Left ventricle myocardium inferior (tissue), 1 donor: ENCODE data around the gene SOD1. TPM values are rescaled to one million over a fixed set of nuclear protein-coding genes. Genes with fewer than 3 reads are reported as not detected.

Experiments used
- DNase-seq: peaks from one replicate; pipeline ENCODE4 v3.0.0-alpha.2; 2020
- H3K27ac ChIP-seq: fragments of 200-600 bp; replicated peaks from 2 replicates; pipeline ENCODE4 v1.8.0; 2021
- H3K27me3 ChIP-seq: fragments of 200-600 bp; 2 replicates; pipeline ENCODE4 v1.8.0; 2021; ENCODE audit warnings: low read depth
- H3K36me3 ChIP-seq: fragments of 200-600 bp; 2 replicates; pipeline ENCODE4 v1.8.0; 2021
- H3K4me1 ChIP-seq: fragments of 200-600 bp; 2 replicates; pipeline ENCODE4 v1.8.0; 2021
- H3K4me3 ChIP-seq: fragments of 200-600 bp; 2 replicates; pipeline ENCODE4 v1.8.0; 2021; ENCODE audit warnings: mild to moderate bottlenecking, moderate library complexity
- H3K9me3 ChIP-seq: fragments of 200-600 bp; replicated peaks from 2 replicates; pipeline ENCODE4 v1.8.0; 2021
- intact Hi-C: fragments of 100-400 bp; cut with micrococcal nuclease; formaldehyde crosslinking; loops from one replicate; pipeline ENCODE4 v1.11.0; 2022
- total RNA-seq: library from RNA; stranded (reverse); fragmentation: NEBNext Ultra II Directional; extraction: Animal tissue kit (Norgen Biotek cat#: 25700); gene quantifications from one replicate; pipeline ENCODE4 v1.2.1, GENCODE V29; 2021
- TF ChIP-seq, protein P1 (sequence below): fragments of 200-600 bp; IDR thresholded peaks from 2 replicates; pipeline ENCODE4 v1.8.0; 2021; ENCODE audit warnings: antibody characterized with exemption, mild to moderate bottlenecking, borderline replicate concordance
- donor health status: DM: no; HTN: yes; CAD: no; lungs with severe emphysema.

The SOD1 gene
- total RNA-seq, 1 donor from 2014 or later: 421 TPM

DNA sequence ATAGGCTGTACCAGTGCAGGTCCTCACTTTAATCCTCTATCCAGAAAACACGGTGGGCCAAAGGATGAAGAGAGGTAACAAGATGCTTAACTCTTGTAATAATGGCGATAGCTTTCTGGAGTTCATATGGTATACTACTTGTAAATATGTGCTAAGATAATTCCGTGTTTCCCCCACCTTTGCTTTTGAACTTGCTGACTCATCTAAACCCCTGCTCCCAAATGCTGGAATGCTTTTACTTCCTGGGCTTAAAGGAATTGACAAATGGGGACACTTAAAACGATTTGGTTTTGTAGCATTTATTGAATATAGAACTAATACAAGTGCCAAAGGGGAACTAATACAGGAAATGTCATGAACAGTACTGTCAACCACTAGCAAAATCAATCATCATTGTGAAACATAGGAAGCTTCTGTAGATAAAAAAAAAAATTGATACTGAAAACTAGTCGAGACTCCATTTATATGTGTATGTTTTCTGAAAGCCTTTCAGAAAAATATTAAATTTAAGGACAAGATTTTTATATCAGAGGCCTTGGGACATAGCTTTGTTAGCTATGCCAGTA, 7.0 kb downstream of the SOD1 start:
- peaks cover 83% of the 10 kb centered on the region for H3K36me3 ChIP-seq
- TF ChIP-seq, protein P1, sequence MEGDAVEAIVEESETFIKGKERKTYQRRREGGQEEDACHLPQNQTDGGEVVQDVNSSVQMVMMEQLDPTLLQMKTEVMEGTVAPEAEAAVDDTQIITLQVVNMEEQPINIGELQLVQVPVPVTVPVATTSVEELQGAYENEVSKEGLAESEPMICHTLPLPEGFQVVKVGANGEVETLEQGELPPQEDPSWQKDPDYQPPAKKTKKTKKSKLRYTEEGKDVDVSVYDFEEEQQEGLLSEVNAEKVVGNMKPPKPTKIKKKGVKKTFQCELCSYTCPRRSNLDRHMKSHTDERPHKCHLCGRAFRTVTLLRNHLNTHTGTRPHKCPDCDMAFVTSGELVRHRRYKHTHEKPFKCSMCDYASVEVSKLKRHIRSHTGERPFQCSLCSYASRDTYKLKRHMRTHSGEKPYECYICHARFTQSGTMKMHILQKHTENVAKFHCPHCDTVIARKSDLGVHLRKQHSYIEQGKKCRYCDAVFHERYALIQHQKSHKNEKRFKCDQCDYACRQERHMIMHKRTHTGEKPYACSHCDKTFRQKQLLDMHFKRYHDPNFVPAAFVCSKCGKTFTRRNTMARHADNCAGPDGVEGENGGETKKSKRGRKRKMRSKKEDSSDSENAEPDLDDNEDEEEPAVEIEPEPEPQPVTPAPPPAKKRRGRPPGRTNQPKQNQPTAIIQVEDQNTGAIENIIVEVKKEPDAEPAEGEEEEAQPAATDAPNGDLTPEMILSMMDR: no peak
- H3K27me3 ChIP-seq: no peaks in the 10 kb centered on the region
- no peaks in the 10 kb centered on the region for H3K9me3 ChIP-seq
- H3K4me1 ChIP-seq: peaks cover 62% of the 10 kb centered on the region
- intact Hi-C loops: no loop called here
- DNase-seq: no peak
- H3K4me3 ChIP-seq: no peak overlapping the region
- no peak overlapping the region for H3K27ac ChIP-seq

DNA sequence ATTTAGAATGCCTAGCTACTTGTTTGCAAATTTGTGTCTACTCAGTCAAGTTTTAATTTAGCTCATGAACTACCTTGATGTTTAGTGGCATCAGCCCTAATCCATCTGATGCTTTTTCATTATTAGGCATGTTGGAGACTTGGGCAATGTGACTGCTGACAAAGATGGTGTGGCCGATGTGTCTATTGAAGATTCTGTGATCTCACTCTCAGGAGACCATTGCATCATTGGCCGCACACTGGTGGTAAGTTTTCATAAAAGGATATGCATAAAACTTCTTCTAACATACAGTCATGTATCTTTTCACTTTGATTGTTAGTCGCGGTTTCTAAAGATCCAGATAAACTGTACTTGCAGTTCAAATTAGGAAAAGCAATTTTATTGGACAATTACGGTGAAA, 7.6 kb downstream of the SOD1 start:
- Histone ChIP-seq H3K4me1 (peaks cover 56% of the 10 kb centered on the region), H3K36me3 (peaks cover 89% of the 10 kb centered on the region), H3K4me3 (no peak overlapping the region), H3K27me3 (no peaks in the 10 kb centered on the region), H3K27ac (no peak overlapping the region), H3K9me3 (no peaks in the 10 kb centered on the region)
- DNase-seq: no peak
- intact Hi-C loops: no loop called here
- TF ChIP-seq, protein P1: no peak

DNA sequence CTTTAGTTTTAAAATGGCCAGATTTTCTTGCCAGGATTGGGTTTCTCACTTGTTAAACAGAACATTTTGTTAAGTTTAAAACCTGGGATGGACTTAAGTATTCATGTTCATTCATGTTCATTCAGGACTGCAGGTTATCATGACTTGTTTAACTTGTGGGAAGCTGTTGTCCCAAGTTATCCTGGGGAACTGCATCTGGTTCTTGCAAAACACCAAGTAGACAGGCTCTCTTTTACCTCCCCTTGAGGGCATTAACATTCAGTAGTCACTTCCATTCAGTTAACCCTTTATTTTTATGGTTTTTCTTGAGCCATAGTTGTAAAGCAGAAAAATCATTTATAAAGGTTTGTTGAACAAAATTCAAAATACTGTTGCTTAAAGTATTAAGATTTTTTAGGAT, 8.1 kb downstream of the SOD1 start:
- H3K27ac ChIP-seq: no peak overlapping the region
- peaks cover 51% of the 10 kb centered on the region for H3K4me1 ChIP-seq
- H3K36me3 ChIP-seq: peaks cover 91% of the 10 kb centered on the region
- no peaks in the 10 kb centered on the region for H3K9me3 ChIP-seq
- H3K4me3 ChIP-seq: no peak overlapping the region
- TF ChIP-seq, protein P1: no peak
- no peaks in the 10 kb centered on the region for H3K27me3 ChIP-seq
- no peak for DNase-seq
- intact Hi-C loops: no loop called here

DNA sequence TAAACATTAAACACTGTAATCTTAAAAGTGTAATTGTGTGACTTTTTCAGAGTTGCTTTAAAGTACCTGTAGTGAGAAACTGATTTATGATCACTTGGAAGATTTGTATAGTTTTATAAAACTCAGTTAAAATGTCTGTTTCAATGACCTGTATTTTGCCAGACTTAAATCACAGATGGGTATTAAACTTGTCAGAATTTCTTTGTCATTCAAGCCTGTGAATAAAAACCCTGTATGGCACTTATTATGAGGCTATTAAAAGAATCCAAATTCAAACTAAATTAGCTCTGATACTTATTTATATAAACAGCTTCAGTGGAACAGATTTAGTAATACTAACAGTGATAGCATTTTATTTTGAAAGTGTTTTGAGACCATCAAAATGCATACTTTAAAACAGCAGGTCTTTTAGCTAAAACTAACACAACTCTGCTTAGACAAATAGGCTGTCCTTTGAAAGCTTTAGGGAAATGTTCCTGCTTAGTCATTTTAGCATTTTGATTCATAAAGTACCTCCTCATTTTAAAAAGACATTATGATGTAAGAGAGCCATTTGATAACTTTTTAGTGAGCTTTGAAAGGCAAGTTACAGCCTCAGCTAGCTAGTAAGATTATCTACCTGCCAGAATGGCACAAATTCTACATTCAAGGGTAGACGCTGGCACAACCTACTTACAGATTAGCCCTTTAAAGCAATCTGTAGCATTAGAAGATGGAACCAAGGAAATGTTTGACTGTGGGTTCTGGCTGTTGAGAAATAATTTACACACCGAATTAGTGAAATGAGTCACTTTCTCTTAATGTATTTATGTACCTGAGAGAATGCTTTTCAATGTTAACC, 9.4 kb downstream of the SOD1 start:
- H3K9me3 ChIP-seq: no peaks in the 10 kb centered on the region
- H3K4me1 ChIP-seq: peaks cover 39% of the 10 kb centered on the region
- no peak for DNase-seq
- intact Hi-C loops: no loop called here
- TF ChIP-seq, protein P1: no peak
- H3K4me3 ChIP-seq: no peak overlapping the region
- no peaks in the 10 kb centered on the region for H3K27me3 ChIP-seq
- H3K27ac ChIP-seq: no peak overlapping the region
- peaks cover 83% of the 10 kb centered on the region for H3K36me3 ChIP-seq

DNA sequence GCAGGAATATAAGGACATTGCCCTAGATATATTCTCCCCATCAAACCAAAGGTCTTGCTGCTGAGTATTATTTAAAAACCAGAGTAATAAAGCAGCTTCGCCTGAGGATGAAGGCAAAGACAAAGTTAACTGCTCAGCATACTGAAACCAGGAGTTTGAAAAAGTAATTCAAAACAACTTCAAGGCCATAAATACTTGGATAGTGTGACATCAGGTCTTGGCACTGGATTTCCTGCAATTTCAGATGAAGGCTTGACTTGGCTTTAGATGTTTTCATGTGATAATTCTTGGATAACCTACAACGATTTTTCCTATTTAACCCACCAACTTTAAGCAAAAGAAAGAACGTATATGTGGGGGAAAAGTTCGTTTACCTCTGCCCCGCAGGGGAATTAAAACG, 10.6 kb downstream of the SOD1 start:
- H3K9me3 ChIP-seq: no peaks in the 10 kb centered on the region
- peaks cover 71% of the 10 kb centered on the region for H3K36me3 ChIP-seq
- H3K27ac ChIP-seq: no peak overlapping the region
- TF ChIP-seq, protein P1: no peak
- H3K4me1 ChIP-seq: peaks cover 28% of the 10 kb centered on the region
- H3K4me3 ChIP-seq: no peak overlapping the region
- no peaks in the 10 kb centered on the region for H3K27me3 ChIP-seq
- no peak for DNase-seq
- intact Hi-C loops: no loop called here
